GM18502 (cell line): Measurements from ENCODE around the gene PDPN.

Experiments
- ATAC-seq: cut with Tn5 transposase; IDR thresholded peaks from one replicate; pipeline ENCODE4 v1.9.1; 2021; ENCODE audit warnings: mild to moderate bottlenecking; ENCODE audit not compliant: unreplicated experiment, poor library complexity

The PDPN gene

GRCh38 chr1:13576926-13577325 lies 6.7 kb upstream of the PDPN start:
- ATAC-seq, result no peak

- ATAC-seq, result no peak
Measured at GRCh38 chr1:13577846-13578245, 5.8 kb upstream of the PDPN start.

DNA sequence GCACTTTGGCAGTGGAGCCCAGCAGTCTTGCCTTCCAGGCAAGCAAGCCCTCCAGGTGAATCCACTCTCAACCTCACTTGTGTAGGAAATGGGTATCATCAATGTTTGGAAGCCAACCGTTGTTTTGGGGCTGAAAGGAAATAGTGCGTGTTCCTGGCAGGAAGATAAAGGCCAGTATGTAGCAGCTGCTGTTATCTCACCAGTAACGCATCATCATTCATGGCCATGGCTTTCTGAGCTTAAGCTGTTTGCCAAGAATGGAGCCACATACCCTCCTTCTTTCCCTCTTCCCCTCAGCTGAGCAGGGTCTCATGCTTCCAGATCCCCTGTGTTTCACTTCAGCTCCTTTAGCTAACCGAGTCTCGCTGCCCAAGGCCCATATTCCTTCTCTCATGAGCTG lies 2.2 kb upstream of the PDPN start:
- ATAC-seq, result no peak

DNA sequence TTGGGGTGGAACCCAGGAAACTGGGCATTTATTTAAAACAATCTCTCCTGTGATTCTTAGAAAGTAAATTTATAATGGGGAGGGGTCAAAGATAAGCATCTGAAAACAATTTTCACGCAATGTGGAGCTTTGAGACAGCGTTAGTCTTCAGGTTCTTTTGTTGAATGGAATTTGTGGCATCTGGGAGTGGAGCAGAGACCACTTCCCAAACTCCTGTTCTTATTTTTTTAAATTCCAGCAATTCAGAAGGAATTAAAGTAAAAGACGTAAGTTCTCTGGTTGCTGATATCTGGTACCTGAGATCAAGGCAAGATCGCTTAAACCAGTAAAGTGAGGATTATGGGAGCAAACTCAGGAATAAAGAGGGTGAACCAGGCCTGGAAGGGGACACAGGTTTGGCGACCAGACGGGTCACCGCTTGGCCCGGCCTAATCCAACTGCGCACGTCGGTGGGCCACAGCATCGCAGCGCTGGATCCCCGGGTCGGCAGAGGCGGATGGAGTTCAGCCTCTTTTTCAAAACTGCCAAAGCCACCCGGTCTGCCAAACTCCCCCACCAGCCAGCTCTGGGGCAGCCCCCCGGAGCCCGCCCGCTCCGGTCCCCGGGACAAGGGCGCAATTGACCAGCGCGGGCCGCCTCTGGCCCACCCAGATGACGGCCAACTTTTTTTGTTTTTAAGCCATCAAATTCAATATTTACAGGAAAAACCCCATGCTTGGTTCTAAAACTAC lies 754 bp upstream of the PDPN start:
- ATAC-seq, result no peak

DNA sequence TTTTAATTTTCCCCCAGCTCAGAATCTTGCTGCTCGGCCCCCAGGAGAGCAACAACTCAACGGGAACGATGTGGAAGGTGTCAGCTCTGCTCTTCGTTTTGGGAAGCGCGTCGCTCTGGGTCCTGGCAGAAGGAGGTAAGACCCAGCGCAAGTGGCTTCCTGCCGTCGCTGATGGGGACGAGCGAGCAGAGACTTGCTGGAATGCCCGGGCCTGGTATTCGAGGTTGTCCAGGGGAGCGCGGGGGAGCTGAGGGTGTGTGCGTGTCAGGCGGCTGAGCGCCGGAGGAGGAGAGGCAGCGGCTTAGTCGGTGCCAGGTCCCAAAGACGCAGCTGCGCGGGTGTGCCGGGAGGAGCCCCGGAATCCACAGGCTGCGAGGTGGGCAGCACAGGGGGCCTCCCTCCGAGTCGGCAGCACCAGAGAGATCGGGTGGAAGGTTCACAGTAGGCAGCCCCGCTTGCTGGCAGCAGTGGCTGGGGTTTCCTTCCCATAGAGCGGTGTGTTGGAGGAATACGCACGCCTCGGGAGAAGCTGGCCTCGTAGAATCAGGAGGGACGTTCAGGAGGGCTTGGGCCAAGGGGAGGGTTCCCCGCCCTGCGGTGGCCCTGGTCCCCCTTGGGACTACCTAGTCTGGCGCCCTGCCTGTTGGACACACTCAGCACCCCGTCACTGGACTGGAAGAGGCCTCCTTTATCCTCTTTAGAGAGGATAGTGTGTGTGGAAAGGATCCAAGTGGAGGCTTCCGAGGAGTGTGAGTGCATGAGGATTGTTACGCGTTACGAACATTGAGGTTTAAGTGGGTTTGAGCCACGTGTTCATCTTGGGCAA lies 547 bp downstream of the PDPN start:
- no peak for ATAC-seq

GRCh38 chr1:13584876-13585611 lies 1.4 kb downstream of the PDPN start:
- ATAC-seq, result no peak

DNA sequence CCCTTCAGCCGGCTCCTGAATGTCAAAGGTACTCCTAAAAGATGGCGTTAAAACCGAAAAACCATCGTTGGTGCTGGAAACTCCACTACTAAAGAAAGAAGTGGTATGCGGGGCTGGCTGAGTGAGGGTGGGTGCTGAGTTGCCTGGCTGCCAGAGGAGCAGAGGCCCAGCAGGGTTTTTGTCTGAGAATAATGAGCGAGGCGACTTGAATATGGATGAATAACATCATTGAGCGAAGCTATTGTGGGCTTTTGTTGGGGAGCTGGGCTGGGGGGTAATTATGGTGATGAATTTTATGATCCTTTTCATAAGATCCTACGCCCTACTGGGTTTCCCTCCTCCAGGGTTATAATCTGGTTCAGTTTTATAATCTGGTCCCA lies 2.0 kb downstream of the PDPN start:
- no peak for ATAC-seq

DNA sequence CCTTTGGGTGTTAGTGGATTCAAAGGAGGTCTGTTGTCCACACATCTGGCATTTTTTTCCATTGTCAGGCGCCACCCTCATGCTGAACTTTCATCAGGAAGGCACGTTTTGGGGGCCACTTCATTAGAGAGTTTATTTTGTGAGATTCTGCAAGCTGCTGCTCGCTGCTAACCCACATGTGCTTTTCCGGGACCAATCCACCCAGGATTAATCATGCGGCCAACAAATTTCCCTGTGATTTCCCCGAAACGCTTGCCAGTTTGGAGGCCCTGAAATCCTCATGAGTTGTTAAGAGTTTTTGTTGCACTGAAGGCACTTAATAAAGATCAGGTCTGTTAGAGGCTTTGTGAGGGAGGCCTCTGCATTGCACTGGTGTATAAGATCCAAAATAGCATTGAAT lies 2.4 kb downstream of the PDPN start:
- no peak for ATAC-seq

GRCh38 chr1:13587256-13588030 lies 3.8 kb downstream of the PDPN start:
- no peak for ATAC-seq

DNA sequence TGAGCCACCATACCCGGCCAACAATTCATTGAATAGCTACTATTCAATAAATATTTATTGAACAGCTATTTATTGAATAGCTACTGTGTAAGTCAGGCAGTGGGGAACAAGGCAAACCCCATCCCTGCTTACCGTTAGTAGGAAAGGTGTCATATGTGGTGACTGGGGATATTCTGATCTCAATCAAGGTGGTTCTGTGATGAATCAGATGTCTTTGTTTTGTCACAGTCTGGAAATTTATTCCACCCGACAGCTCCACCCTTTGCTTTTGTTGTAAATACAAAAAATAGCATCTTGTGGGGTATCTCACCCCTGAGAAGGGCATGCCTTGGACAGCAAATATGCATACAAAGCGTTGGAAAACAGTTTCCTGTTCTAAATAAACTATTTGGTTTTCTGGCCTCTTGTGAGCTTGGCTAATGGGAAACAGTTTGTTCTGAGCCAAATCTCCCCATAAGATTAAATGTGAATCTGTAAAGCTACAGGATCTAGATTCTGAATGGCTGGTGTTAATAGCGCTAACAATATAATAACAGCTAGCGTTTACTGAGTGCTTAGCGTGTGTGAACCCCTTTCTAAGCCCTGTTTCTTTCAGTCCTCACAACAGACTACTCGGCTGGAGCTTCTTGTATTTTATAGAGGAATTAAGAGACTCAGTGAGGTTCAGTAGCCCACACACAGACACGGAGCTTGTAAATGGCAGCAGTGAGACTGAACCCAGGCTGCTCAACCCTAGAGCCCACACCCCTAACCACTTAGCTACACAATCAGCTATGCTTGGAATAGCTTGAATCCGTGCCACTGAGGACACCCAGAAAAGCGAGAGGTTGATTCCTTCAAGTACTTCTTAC lies 5.5 kb downstream of the PDPN start:
- ATAC-seq, result no peak

- no peak for ATAC-seq
Measured at GRCh38 chr1:13590486-13590885, 6.9 kb downstream of the PDPN start.

- no peak for ATAC-seq
Measured at GRCh38 chr1:13593511-13594131, 10.0 kb downstream of the PDPN start.

- ATAC-seq, result no peak
Measured at GRCh38 chr1:13595411-13595810, 11.8 kb downstream of the PDPN start.

GRCh38 chr1:13597166-13597565 lies 13.5 kb downstream of the PDPN start:
- no peak for ATAC-seq

- ATAC-seq, result no peak
Measured at GRCh38 chr1:13600762-13601453, 17.3 kb downstream of the PDPN start.

DNA sequence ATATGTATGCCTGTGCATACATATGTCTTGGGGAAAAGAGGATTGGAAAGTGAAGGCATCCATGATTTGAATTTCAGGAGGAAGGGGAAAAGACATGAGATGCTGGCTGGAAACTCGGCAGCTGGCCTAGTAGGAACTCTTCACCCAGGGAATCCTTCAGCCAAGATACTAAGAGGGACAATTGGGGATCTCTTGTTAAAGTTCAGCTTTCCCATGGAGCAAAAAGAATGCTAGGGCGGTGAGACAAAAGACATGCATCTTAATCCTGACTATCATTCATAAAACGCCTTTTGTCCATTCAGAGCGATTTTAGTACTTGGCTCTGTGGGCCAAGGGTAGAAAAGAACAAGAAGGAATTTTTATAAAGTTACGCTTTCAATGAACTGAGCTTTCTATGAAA lies 20.5 kb downstream of the PDPN start:
- no peak for ATAC-seq

DNA sequence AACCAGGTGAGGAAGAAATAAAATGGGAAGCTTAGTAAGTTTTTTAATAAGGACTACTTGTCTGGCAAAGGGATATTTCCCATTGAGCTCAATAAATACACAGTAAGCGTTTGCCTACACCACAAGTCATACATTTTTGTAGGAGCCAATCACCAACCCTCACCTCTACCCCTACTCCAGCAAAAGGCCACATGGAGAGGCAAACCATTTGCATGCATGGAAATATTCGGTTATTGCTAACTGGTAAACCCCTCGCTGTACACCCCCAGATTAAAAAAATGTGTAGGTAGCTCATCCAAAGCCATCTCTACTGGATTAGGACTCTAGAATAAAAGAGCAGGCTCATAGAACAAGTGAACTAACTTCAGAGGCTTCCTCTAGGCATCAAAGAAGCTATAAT lies 21.1 kb downstream of the PDPN start:
- no peak for ATAC-seq

- ATAC-seq, result no peak
Measured at GRCh38 chr1:13605159-13605558, 21.5 kb downstream of the PDPN start.

DNA sequence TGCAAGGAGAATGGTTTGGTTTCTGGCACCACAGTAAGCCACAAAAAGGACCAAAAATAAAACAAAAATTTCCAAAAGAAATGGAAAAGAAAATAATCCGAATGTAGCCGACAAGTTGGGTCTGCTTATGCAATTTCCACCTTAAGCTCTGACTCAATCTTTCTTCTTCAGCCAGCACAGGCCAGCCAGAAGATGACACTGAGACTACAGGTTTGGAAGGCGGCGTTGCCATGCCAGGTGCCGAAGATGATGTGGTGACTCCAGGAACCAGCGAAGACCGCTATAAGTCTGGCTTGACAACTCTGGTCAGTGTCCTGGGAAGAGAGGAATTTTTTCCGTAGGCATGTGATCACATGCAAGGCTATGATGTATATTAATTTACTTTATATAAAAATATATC lies 23.4 kb downstream of the PDPN start:
- ATAC-seq, result no peak
